Measurements from ENCODE around the gene RTP5. TPM values are rescaled to one million over a fixed set of nuclear protein-coding genes. Genes with fewer than 3 reads are reported as not detected.
A peak's percentile ranks its signal among the peaks of the same experiment; 100 is the strongest.
"Not testable (repeated sequence)": the region's sequence is repeated elsewhere in the genome, so short reads cannot be mapped to it uniquely, and the experiment has no call there.

The RTP5 gene
- polyA plus RNA-seq (2012; ENCODE audit: missing spikeins): not detected

DNA sequence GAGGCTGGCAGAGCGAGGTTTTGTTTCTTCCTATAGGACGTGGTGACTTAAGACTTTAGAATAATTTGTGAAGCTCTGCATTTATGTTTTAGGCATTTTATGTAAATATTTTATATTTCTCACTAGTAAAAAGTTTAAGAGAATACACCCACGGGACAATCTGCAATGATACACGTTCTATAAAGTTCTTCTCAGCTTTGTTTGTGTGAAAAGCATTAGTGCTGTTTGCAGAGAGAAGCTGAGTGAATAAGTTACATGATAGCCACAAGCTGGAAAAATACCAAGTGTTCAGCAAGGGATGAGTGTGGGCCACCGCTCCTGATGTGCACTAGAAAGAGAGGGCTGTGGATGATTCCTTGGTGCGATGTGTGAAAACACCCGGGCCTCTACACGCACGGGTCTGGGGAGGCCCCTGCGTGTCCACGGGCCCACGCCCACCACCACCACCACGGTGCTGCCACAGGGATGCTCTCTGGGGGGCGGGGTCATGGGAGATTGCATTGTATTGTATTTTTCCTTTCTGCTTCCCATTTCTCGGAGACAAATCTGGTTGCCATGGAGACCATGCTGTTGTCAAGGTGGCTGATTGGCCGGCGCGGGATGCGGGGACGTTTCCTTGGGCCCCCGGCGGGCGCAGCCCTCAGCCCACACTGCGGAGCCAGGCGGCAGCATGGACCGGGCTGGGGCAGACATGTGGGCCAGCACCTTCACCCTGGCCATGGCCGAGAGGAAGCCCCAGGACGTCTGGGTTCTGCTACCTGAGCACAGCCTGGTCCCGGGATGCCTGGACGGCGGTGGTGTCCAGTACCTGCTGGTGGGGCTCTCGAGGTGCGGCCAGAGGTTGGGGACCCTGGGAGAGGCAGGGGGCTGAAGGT, at the start of gene RTP5:
Gene RTP5 (plus strand): TSS at position 643 of the 875 bp plus-strand sequence. CDS start 28 bp downstream, at position 671.
- TF ChIP-seq POLR2AphosphoS5 (IDR thresholded peaks at IDR 0.05; ENCODE audit: low read depth, low read length): no peak
- TF ChIP-seq TAF1 (IDR thresholded peaks at IDR 0.05; ENCODE audit: borderline replicate concordance, low read depth, low read length): no peak
- TF ChIP-seq POLR2A (IDR thresholded peaks at IDR 0.05; ENCODE audit: low read depth, low read length): no peak
- FAIRE-seq: no peak

DNA sequence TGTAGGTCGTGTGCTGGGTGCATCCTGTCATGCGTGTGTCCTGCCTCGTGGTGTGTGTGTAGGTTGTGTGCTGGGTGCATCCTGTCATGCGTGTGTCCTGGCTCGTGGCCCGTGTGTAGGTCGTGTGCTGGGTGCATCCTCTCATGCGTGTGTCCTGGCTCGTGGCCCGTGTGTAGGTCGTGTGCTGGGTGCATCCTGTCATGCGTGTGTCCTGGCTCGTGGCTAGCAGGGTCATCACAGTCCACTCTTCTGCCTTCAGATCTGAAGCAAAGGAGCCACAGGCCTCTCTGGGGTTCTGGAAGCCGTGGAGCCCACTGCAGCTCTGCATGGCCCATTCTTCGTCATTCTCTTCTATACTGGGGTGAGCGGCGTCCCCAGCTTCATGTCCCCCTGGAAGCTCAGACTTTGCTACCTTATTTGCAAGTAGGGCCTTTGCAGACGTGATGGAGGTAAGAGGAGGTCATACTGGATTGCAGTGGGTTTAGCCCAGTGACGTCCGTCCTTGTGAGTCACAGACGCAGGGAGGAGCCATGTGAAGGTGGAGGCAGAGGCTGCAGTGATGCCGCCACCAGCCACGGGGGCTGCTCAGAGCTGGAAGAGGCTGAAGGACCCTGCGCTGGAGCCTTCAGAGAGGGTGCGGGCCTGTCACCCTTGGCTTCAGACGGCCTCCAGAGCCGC, 49.4 kb upstream of the RTP5 start:
- not testable (repeated sequence) for DNase-seq (ENCODE audit: insufficient read length); FAIRE-seq

More for the DNA sequence above, at the start of gene RTP5:
- no peak for DNase-seq (ENCODE audit: insufficient read length)

DNA sequence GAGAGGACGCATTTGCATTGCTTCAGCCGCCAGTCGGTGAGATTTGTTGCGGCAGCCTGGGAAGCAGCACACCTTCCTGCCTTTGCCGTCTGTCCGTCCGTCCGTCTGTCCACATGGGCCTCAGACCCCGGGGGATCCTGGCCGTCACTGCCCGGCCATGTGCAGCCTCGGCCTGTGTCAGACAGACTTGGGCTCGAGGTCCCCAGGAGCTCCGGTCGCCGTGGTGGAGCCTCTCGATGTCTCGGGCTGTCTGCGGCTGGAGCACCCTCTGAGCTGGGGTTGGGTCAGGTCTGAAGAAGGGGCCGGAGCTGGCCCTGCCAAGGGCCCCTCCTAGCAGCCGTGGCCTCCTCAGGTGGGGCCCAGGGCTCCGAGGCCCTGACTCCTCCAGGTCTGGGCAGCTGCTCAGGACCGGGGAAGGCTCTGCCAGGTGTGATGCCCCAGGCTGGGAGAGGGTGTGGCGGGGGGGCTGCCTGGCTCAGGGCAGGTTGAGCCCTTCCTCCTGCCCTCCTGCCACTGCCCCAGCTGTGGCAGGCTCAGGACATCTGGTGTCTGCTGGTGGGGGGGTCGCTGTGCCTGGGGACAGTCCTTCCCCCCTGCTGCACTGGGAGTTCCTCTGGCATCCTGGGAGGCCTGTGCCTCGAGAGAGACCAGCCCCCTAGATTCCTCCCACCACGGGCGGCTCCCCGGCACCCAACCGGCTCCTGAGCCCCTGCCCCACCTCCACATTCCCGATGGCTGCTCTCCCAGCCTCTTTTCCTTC, 48.7 kb upstream of the RTP5 start:
- no peak for TF ChIP-seq TAF1 (IDR thresholded peaks at IDR 0.05; ENCODE audit: borderline replicate concordance, low read depth, low read length)
- TF ChIP-seq POLR2A (IDR thresholded peaks at IDR 0.05; ENCODE audit: low read depth, low read length): no peak
- TF ChIP-seq POLR2AphosphoS5 (IDR thresholded peaks at IDR 0.05; ENCODE audit: low read depth, low read length): no peak
- DNase-seq (ENCODE audit: insufficient read length) (no peak), FAIRE-seq (no peak)

DNA sequence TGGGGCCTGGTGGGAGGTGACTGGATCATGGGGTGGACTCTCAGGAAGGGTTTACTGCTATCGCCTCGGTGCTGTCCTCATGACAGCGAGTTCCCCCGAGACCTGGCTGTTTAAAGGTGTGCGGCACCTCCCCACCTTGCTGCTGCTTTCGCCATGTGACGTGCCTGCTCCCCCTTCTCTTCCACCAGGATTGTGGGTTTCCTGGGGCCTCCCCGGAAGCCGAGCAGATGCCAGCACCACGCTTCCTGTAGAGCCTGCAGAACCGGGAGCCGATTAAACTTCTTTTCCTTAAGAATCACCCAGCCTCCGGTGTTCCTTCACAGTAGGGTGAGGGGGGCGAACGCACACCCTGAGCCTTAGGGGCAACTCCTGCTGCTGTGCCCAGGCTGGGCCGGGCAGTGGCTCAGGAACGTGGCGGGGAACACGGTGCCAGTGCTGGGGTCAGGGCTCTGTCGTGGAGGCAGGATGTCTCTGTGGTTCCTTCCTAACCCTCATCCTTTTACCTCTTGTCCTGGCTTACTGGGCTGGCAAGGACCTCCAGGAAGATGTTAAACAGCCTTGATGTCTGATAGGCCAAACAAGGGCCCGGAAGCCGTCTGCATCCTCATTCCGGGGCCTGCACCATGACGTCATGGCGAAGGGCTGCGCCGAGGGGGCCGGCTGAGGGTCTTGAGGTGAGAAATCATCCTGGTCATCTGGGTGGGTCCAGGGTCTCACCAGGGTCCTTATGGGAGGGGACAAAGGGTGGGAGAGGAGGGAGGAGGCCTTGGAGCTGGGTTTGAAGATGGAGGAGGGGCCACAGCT, 47.9 kb upstream of the RTP5 start:
- TF ChIP-seq TAF1 (IDR thresholded peaks at IDR 0.05; ENCODE audit: borderline replicate concordance, low read depth, low read length) (no peak), POLR2A (IDR thresholded peaks at IDR 0.05; ENCODE audit: low read depth, low read length) (no peak), POLR2AphosphoS5 (IDR thresholded peaks at IDR 0.05; ENCODE audit: low read depth, low read length) (no peak)
- FAIRE-seq: no peak

DNA sequence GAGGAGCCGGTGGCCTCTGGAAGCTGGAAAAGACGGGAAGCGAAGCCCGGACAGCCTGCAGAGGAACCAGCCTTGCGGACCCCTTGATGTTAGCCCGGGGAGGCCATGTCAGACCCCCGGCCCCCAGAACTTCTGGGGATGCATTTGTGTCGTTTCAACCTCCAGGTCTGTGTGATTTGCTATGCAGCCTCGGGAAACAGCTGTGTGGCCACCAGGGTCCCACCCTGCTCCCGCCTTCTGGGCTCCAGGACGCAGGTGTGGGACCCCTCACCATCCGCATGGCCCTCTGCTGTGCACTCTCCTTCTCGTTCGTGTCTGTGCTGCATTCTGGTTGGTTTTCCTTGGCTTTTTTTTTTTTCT, 47.3 kb upstream of the RTP5 start:
- FAIRE-seq: no peak
- no peak for TF ChIP-seq TAF1 (IDR thresholded peaks at IDR 0.05; ENCODE audit: borderline replicate concordance, low read depth, low read length)
- peak; percentile 19 for DNase-seq (ENCODE audit: insufficient read length)

More for the DNA sequence above, 47.9 kb upstream of the RTP5 start:
- DNase-seq (ENCODE audit: insufficient read length): no peak

DNA sequence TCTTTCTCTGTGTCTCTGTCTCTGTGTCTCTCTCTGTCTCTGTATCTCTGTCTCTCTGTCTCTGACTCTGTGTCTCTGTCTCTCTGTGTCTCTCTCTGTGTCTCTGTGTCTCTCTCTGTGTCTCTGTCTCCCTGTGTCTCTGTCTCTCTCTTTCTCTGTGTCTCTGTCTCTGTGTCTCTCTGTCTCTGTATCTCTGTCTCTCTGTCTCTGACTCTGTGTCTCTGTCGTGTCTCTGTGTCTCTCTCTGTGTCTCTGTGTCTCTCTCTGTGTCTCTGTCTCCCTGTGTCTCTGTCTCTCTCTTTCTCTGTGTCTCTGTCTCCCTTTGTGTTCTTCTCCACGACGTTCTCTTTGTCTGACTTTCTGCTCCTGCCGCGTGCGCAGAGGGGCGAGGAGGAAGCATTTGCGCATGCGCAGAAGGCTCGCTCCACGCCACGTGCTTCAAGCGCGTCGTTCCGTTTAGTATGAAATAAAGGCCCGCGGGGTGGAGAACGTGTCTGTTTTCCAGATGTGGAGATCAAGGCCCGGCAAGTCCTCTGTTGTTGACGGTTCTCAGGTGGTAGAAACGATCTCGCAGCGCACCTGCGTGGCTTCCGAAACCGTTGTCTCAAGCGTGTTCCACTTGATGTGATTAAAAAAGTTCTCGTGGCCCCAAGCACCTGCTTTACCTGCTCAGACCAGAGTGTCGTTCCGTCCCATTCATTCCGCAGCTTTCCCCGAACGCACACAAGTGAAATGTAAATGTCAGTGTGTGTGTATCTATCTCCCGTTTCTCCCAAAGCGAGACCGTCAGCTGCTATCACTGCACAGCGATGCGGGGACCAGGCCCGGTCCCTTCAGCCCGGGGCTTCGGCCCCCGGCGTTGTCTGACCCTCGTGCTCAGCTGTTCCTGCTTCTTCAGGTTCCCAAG, 45.7 kb upstream of the RTP5 start:
- not testable (repeated sequence) for DNase-seq (ENCODE audit: insufficient read length); FAIRE-seq

DNA sequence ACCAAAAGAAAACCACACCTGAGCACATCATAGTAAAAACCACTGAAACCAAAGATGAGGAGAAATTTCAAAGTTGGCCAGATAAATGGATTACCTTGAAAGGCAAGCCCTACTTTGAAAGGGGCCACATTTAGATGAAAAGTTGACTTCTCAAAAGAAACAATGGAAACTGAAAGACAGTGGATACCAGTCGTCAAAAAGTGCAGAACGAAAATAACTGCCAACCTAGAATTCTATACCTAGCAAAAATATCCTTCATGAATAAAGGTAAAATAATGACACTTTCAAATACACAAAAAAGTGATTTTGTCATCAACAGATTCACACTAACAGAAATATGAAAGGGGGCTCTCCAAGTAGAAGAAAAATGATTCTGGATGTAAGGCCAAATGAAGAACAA, 42.1 kb upstream of the RTP5 start:
- FAIRE-seq (no peak), DNase-seq (ENCODE audit: insufficient read length) (no peak)
- TF ChIP-seq TAF1 (IDR thresholded peaks at IDR 0.05; ENCODE audit: borderline replicate concordance, low read depth, low read length) (no peak), POLR2AphosphoS5 (IDR thresholded peaks at IDR 0.05; ENCODE audit: low read depth, low read length) (no peak), POLR2A (IDR thresholded peaks at IDR 0.05; ENCODE audit: low read depth, low read length) (no peak)

DNA sequence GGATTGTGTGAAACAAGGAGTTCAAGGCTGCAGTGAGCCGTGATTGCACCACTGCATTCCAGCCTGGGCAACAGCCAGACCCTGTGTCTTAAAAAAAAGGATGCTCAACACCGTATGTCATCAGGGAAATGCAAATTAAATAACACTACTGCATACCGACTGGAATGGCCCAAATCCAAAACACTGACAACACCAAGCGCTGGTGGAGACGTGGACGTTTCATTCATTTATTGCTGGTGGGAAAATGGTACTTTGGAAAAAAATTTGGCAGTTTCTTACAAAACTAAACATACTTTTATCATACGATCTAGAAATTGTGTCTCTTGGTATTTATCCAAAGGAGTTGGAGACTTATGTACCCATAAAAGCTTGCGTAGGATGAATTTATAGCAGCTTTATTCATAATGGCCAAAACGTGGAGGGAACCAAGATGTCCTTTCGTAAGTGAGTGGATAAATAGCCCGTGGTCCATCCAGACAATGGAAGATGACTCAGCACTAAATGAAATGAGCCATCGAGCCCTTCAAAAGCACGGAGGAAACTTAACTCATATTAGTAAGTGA, 36.3 kb upstream of the RTP5 start:
- DNase-seq (ENCODE audit: insufficient read length): no peak
- TF ChIP-seq POLR2AphosphoS5 (IDR thresholded peaks at IDR 0.05; ENCODE audit: low read depth, low read length) (no peak), TAF1 (IDR thresholded peaks at IDR 0.05; ENCODE audit: borderline replicate concordance, low read depth, low read length) (no peak), POLR2A (IDR thresholded peaks at IDR 0.05; ENCODE audit: low read depth, low read length) (no peak)
- no peak for FAIRE-seq

DNA sequence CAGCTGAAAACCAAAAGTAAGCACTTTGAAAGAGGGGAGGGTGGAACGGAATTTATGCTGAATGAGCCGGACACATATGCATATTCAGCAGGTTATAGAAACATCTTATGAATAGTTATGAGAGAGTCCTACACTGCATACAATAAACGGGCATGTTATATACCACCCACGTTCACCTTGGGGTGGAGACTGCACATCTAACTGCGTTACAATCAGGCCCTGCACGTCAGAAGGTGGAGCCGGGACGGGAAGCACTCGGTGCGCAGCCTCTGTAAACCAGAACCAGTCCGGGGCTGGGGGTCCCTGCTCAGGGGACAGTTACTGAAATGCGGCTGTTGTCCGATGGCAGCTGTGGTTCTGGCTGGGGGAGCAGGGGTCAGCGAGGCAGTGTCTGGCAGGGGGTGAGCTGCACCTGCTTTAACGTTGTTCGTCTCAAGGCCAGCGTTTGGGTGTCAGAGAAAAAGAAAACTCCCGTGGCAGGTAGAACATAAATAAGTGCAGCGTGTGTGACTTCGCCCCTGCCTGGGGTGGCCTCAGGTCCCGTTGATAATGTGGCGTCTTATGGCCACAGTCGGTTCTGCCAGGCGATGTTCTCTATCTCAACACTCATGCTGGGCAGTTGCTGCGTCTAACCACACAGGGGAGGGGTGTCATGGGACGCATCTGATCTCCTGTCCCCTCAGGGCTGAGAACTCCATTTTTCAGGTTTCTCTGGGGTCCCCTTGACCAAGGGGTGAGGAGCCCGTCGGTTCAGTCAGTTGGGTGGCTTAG, 35.6 kb upstream of the RTP5 start:
- not testable (repeated sequence) for FAIRE-seq; DNase-seq (ENCODE audit: insufficient read length)

Measured in GM12892 (cell line).